Measurements from ENCODE around the gene ACOX3. TPM values are rescaled to one million over a fixed set of nuclear protein-coding genes. Genes with fewer than 3 reads are reported as not detected.
A peak's percentile ranks its signal among the peaks of the same experiment; 100 is the strongest.
"Not testable (repeated sequence)": the region's sequence is repeated elsewhere in the genome, so short reads cannot be mapped to it uniquely, and the experiment has no call there.

The ACOX3 gene
- total RNA-seq, 6 donors from 2014 or later, result 23.7 to 56.6 (median 31.8) TPM

GRCh38 chr4:8387194-8387593 is 53.3 kb downstream of the ACOX3 start:
- no peak for TF ChIP-seq POLR2AphosphoS5 (IDR thresholded peaks at IDR 0.05)
- TF ChIP-seq EP300 (IDR thresholded peaks at IDR 0.05), result no peak
- no peak for TF ChIP-seq POLR2A (IDR thresholded peaks at IDR 0.05)
- 96% methylated on average over 18 to 22 of the region's 22 CpGs for WGBS, 2 donors
- peaks cover 7 to 15% (median 13%) of the 10 kb centered on the region in 4 donors for H3K4me1 ChIP-seq
- H3K27ac ChIP-seq, result no peak overlapping the region
- ATAC-seq (ENCODE audit: low FRiP score in 2 of 2), result no peak
- H3K4me3 ChIP-seq, result no peak overlapping the region
- DNase-seq, result no peak
- no peaks in the 10 kb centered on the region for H3K9me3 ChIP-seq
- no peaks in the 10 kb centered on the region for H3K27me3 ChIP-seq
- H3K36me3 ChIP-seq, result peaks cover 2 to 74% (median 41%) of the 10 kb centered on the region in 4 donors

- Histone ChIP-seq H3K9me3 (no peaks in the 10 kb centered on the region), H3K4me3 (no peak overlapping the region), H3K27ac (no peak overlapping the region), H3K4me1 (peaks cover 6 to 15% (median 13%) of the 10 kb centered on the region in 4 donors), H3K27me3 (no peaks in the 10 kb centered on the region), H3K36me3 (peaks cover 2 to 70% (median 37%) of the 10 kb centered on the region in 4 donors)
- no peak for TF ChIP-seq POLR2AphosphoS5 (IDR thresholded peaks at IDR 0.05)
- WGBS, 2 donors, result 94% methylated on average over 18 to 24 of the region's 24 CpGs
- ATAC-seq (ENCODE audit: low FRiP score in 2 of 2) (no peak), DNase-seq (peak in 1 of 2 donors; percentile 77)
Measured at GRCh38 chr4:8386731-8387130, 53.8 kb downstream of the ACOX3 start.

- ATAC-seq (ENCODE audit: low FRiP score in 2 of 2); H3K27ac ChIP-seq; DNase-seq; H3K9me3 ChIP-seq; H3K27me3 ChIP-seq; H3K4me3 ChIP-seq: not testable (repeated sequence)
- H3K36me3 ChIP-seq, result peaks cover 2 to 69% (median 39%) of the 10 kb centered on the region in 4 donors
- peaks cover 6 to 15% (median 13%) of the 10 kb centered on the region in 4 donors for H3K4me1 ChIP-seq
- WGBS, 2 donors, result 94 to 98% methylated on average over 13 of the region's 13 CpGs
Measured at GRCh38 chr4:8386131-8386530, 54.4 kb downstream of the ACOX3 start.

GRCh38 chr4:8385611-8386010 is 54.9 kb downstream of the ACOX3 start:
- peaks cover 2 to 69% (median 41%) of the 10 kb centered on the region in 4 donors for H3K36me3 ChIP-seq
- no peaks in the 10 kb centered on the region for H3K9me3 ChIP-seq
- no peaks in the 10 kb centered on the region for H3K27me3 ChIP-seq
- WGBS, 2 donors, result 93% methylated on average over 11 of the region's 11 CpGs
- no peak overlapping the region for H3K27ac ChIP-seq
- no peak for ATAC-seq (ENCODE audit: low FRiP score in 2 of 2)
- H3K4me3 ChIP-seq, result no peak overlapping the region
- TF ChIP-seq EP300 (IDR thresholded peaks at IDR 0.05) (no peak), POLR2A (IDR thresholded peaks at IDR 0.05) (no peak), POLR2AphosphoS5 (IDR thresholded peaks at IDR 0.05) (no peak), CTCF (IDR thresholded peaks at IDR 0.05) (no peak)
- H3K4me1 ChIP-seq, result peaks cover 6 to 15% (median 13%) of the 10 kb centered on the region in 4 donors
- DNase-seq, result no peak

GRCh38 chr4:8385106-8385505 is 55.4 kb downstream of the ACOX3 start:
- Histone ChIP-seq H3K9me3 (no peaks in the 10 kb centered on the region), H3K4me3 (no peak overlapping the region), H3K27ac (no peak overlapping the region), H3K27me3 (no peaks in the 10 kb centered on the region), H3K4me1 (peaks cover 6 to 15% (median 13%) of the 10 kb centered on the region in 4 donors), H3K36me3 (peaks cover 2 to 70% (median 43%) of the 10 kb centered on the region in 4 donors)
- 79 to 82% methylated on average over 8 to 9 of the region's 9 CpGs for WGBS, 2 donors
- no peak for ATAC-seq (ENCODE audit: low FRiP score in 2 of 2)
- DNase-seq, result no peak
- no peak for TF ChIP-seq POLR2AphosphoS5 (IDR thresholded peaks at IDR 0.05)
- TF ChIP-seq POLR2A (IDR thresholded peaks at IDR 0.05), result no peak
- no peak for TF ChIP-seq CTCF (IDR thresholded peaks at IDR 0.05)
- TF ChIP-seq EP300 (IDR thresholded peaks at IDR 0.05), result no peak

GRCh38 chr4:8384397-8385060 is 56.0 kb downstream of the ACOX3 start:
- DNase-seq, result peak in 1 of 2 donors; percentile 44
- Histone ChIP-seq H3K27ac (peak overlapping the region in 3 of 4 donors; percentile 48 to 56 (median 48)), H3K4me1 (peaks cover 6 to 15% (median 13%) of the 10 kb centered on the region in 4 donors), H3K27me3 (no peaks in the 10 kb centered on the region), H3K9me3 (no peaks in the 10 kb centered on the region), H3K4me3 (no peak overlapping the region), H3K36me3 (peaks cover 2 to 71% (median 41%) of the 10 kb centered on the region in 4 donors)
- WGBS, 2 donors, result 80 to 85% methylated on average over 20 to 26 of the region's 26 CpGs
- ATAC-seq (ENCODE audit: low FRiP score in 2 of 2), result no peak
- TF ChIP-seq POLR2AphosphoS5 (IDR thresholded peaks at IDR 0.05), result no peak
- TF ChIP-seq EP300 (IDR thresholded peaks at IDR 0.05), result no peak
- no peak for TF ChIP-seq CTCF (IDR thresholded peaks at IDR 0.05)
- no peak for TF ChIP-seq POLR2A (IDR thresholded peaks at IDR 0.05)
